Measurements from ENCODE around the gene CERS6. TPM values are rescaled to one million over a fixed set of nuclear protein-coding genes. Genes with fewer than 3 reads are reported as not detected.
"Not testable (repeated sequence)": the region's sequence is repeated elsewhere in the genome, so short reads cannot be mapped to it uniquely, and the experiment has no call there.

Gene CERS6
- total RNA-seq, 1 donor from 2014 or later, result 11.3 TPM

DNA sequence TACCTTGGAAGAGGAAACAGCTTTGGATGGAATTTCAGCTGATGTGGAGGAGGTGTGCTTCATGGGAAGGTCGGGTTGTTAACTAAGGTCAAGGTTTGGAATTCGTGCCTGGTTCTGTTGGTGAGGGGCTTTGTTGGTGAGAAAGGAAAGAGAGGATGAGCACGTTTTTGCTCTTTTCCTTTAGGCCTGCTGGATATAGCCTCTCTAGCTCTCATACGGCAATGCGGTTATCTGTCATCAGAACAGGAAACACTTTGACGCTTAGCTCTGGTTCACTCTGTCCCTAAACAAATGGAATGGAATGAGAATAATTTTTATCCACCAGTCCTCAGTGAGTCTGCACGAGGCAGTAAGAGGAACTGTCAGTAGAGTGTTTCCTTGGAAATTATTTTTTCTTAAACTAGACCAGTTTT is 176.6 kb downstream of the CERS6 start:
- DNase-seq (ENCODE audit: low spot score) (no peak), ATAC-seq (peak; percentile 67)

DNA sequence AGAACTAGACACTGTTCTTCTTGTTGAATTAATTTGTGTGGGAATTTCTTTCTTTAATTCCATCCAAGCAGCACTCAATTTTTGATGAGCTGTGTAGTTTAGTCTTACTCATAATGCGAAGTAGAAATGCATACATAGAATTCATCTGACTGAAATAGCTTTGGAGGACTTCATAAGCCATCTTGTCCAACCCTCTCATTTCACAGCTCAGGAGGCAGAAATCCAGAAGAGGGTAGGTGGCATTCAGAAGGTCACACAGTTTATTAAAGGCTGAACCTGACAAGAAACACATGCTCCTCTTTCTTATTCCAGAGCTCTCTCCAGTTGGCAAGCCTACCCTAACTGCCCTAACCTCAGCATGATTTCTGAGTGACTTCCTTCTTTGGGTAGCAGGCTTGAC is 177.1 kb downstream of the CERS6 start:
- peak; percentile 13 for ATAC-seq
- no peak for DNase-seq (ENCODE audit: low spot score)

DNA sequence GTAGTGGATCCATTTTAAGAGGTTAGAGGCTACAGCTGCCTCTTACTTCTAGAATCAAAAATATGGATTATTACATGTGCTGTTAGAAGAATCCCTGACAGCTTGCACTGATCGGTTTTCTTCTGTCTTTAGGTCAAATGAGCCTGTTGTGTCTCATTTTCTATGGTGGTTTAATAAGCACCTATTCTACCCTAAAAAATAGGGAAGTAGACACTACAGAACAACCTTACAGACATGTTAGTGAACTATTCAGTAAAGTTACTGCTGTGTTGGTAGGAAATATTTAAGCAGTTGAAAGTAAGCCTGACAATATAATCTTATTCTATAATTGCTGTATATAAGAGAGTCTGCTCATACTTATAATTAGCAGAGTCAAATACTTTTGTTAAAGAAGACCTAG is 177.8 kb downstream of the CERS6 start:
- ATAC-seq (no peak), DNase-seq (ENCODE audit: low spot score) (no peak)

GRCh38 chr2:168635065-168635577 is 179.0 kb downstream of the CERS6 start:
- ATAC-seq, result peak; percentile 69
- peak; percentile 52 for DNase-seq (ENCODE audit: low spot score)

GRCh38 chr2:168639018-168639417 is 182.9 kb downstream of the CERS6 start:
- DNase-seq (ENCODE audit: low spot score) (no peak), ATAC-seq (no peak)

- ATAC-seq, result peak; percentile 56
These were observed 183.4 kb downstream of the CERS6 start for GRCh38 chr2:168639441-168639898.

DNA sequence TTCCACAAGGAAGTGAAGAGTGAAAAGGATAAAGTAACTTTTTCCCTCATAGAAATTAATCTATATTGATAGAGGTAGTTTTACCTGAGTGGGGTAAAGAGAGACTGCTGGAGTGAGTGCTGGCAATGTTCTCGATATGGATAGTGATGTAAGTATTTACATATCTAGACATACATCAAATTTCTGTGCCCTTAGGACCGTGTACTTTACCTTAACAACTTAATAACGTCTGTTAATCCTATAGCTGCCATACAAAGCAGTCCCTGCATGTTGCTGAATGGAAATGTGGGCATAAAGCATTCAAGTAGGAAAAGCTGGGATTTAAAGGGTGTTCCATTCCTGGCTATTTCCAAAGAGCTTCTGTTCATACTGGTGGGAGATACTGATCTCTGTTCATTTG is 184.0 kb downstream of the CERS6 start:
- ATAC-seq (no peak), DNase-seq (ENCODE audit: low spot score) (no peak)

More at GRCh38 chr2:168639441-168639898, 183.4 kb downstream of the CERS6 start:
- DNase-seq (ENCODE audit: low spot score), result no peak

DNA sequence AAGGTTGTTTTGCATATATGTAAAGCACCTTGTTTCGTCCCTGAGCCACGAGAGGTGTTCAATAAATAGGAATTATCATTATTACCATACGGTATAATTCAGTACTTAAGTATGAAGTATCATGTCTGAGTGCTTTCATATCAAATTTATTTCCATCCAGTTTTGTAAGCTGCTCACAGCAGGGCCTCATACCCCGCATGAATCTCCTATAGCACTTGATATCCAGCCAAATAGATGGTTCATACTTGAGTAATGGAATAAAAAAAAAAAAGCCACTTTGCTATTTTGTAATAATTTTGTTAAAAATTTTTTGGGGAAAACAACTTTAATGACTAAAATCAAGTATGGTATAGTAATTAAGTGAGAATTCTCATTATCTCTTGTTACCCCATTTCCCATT is 185.6 kb downstream of the CERS6 start:
- ATAC-seq, result no peak

DNA sequence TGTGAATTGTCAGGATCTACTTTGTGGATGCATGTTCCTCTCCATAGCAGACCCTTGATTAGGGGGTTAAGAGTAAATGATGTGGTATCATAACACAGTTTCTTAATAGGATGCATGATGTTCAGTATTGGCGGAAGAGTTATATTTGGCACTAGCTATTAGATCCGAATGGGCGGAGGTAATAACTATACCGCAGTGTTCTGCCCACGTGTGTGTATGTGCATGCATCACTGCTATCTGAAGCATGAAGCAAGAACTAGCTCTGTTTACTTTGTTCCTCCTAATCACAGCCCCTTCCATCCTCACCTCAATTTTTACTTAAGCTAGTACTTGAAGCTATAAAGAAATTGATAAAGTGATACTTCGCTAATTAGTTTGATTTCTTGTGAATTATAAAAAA is 186.8 kb downstream of the CERS6 start:
- DNase-seq (ENCODE audit: low spot score) (no peak), ATAC-seq (no peak)

More for the DNA sequence above, 185.6 kb downstream of the CERS6 start:
- DNase-seq (ENCODE audit: low spot score), result no peak

DNA sequence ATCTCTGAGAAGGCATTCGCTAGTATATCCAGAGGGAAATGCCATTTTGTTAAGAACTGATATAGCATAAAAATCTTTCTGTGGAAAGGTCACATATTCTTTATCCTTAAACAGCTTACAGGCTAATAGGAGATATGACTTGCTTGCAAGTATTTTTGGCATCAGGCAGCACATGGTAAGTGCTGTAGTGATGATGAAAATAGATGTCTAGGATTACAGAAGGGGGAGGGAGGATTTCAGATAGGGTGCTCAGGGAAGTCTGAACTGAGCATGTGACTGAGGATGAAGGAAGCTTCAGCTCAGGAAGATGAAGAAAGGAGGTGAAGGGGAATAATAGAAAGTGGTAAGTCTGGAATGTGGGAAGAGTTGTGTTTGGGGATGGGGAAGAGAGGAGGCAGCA is 187.9 kb downstream of the CERS6 start:
- DNase-seq (ENCODE audit: low spot score), result no peak
- no peak for ATAC-seq

DNA sequence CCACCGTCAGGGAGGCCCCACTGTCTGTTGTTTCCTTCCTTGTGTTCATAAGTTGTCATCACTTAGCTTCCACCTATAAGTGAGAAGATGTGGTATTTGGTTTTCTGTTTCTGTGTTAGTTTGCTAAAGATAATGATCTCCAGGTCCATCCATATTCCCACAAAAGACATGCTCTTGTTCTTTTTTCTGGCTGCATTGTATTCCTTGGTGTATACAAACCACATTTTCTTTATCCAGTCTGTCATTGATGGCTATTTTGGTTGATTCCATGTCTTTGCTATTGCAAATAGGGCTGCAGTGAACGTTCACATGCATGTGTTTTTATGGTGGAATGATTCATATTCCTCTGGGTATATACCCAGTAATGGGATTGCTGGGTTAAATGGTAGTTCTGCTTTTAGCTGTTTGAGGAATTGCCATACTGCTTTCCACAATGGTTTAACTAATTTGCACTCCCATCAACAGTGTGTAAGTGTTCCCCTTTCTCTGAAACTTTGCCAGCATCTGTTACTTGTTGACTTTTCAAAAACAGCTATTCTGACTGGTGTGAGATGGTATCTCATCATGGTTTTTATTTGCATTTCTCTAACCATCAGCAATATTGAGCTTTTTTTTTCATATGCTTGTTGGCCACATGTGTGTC is 189.7 kb downstream of the CERS6 start:
- DNase-seq (ENCODE audit: low spot score) (no peak), ATAC-seq (no peak)

DNA sequence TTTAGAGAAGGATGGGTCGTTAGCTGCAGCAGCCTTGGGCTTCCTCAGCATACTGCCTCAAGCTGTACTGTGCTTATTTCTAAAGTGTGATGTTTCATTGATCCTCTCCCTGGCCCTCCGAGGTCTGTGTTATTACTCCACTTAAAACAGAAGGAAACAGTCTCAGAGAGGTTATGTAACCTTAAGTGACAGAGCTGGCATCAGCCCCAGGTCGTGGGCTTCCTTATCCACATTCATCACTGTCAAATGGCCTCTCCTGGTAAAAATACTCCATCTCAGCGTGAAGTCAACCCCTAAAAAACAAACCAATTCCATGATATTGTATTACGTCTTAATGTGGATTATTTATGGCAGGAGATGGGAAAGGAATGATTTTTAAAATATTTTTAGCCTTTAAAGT is 193.0 kb downstream of the CERS6 start:
- no peak for ATAC-seq
- no peak for DNase-seq (ENCODE audit: low spot score)

GRCh38 chr2:168649562-168649961 is 193.5 kb downstream of the CERS6 start:
- DNase-seq (ENCODE audit: low spot score) (no peak), ATAC-seq (no peak)

DNA sequence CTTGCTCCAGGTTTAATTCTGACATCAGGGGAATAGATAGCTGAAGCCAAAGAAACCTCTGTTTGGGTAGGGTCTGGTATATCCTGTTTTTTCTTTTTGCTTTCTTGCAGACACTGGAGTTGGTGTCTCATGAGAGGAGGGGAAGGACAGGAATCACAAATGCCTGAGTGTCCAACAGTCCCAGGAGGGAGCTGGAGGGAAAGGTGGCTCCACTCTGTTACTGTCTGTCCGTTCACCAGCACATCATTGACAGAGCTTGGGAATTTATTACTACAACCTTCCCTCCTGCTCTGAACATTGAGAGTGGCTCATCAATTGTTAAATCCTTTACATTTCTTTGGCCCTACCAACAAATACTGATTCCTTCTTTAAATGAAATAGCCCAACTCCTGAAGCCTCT is 194.1 kb downstream of the CERS6 start:
- no peak for ATAC-seq
- no peak for DNase-seq (ENCODE audit: low spot score)

DNA sequence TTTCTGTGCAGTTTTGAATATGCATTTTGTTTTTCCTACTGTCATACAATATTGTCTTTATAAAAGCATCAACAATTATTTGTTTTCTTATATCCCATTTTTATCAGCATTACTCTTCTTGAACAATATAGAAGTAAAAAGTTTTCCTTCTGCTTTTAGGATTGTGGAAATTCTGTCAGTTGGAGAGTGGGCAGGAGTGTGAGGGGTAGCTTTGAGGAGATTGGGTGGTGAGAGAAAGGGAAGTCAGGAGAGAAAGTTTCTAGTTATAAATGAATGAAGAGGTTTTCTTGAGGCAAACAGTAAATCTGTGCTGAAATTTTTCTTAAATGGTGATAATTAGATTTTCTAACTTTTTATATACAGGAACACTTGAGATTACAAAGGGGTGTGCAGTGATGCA is 194.7 kb downstream of the CERS6 start:
- ATAC-seq, result no peak
- no peak for DNase-seq (ENCODE audit: low spot score)

GRCh38 chr2:168652997-168653921 is 197.2 kb downstream of the CERS6 start:
- peak; percentile 93 for ATAC-seq
- DNase-seq (ENCODE audit: low spot score), result no peak

DNA sequence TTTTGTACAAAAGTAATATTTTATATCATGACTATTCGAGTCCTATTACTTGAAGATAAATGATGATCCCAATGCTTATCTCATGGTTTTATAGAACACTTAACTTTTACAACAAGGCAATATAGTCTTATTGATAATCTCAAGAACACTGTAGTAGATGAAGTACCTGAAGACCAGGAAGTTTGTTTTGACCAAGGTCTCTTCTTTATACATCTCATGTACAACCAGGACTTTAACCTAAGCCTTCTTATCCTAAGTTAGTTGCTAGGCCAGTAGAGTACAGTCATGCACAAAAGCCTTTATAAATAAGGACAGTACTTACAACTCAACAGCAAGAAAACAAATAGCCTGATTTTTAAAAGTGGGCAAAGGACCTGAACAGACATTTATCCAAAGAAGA is 198.6 kb downstream of the CERS6 start:
- ATAC-seq, result no peak
- no peak for DNase-seq (ENCODE audit: low spot score)

GRCh38 chr2:168655207-168655606 is 199.1 kb downstream of the CERS6 start:
- no peak for ATAC-seq
- DNase-seq (ENCODE audit: low spot score), result no peak

- DNase-seq (ENCODE audit: low spot score); ATAC-seq: not testable (repeated sequence)
These were observed 201.3 kb downstream of the CERS6 start for GRCh38 chr2:168657378-168657777.

DNA sequence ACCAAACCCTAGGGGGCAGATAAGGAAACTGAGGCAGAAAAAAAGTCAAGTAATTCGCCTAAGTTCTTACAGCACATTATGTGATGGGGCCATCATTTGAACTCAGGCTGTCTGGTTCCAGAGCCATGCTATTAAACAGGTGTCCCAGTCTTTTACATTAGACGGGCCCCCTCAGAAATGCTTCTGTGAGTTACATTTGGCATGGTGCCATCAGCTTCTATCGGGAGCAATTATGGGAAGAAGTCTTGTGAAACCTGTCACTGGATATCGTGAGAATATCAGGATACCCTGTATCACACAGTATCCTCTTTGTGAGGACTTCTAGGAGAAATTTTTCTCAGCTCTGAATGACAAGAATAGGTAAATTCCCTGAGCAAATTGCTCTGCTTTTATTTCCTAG is 202.6 kb downstream of the CERS6 start:
- ATAC-seq, result no peak
- DNase-seq (ENCODE audit: low spot score), result no peak

DNA sequence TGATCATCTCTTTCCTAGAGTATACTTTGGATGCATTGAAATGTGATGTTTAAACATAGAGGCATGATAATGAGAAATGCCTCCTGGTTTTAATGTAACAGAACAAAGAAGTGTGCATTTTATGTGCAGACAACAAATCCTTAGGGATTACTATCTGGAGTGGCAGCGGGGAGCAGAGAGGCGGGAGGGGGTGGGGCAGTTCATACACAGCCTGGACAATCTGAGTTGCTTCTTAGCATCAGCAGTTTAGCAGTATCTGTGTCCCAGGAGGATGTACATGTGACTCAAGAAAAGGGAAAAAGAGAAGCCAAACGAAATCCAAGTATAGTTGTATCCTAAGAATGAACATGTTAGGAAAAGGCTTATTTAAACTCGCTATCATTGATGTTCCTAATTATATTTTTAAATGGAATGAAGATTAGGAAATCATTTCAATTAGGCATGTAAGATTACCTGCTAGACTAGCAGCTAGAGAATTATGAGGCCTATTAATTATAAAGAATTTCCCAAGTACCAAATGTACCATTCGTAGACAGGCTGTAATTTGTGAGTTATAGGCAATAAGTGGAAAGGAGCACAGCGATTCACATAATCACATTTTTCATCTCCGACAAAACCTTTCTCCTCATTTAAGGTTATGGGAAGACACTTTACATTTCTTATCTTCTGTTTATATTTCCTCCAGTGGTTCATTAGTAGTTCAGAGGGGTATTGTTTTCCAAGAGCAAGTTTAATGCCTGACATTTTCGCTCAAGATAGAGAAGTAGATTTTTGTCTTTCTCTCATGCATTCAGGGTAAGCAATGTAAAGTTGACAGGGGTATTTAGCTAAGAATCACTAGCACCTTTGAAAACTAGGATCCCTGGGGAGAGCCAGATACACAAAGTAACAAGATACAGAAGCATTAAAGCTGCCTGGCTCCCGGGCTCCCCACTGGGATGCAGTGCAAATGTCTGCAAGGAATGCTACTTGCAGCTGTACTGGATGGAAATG is 205.1 kb downstream of the CERS6 start:
- DNase-seq (ENCODE audit: low spot score) (no peak), ATAC-seq (no peak)
